Tibial nerve (tissue), 3 donors: ENCODE results near the gene PPRC1.

Source experiments
- POLR2A ChIP-seq, 2 donors: fragments of 450-650 bp; IDR thresholded peaks; one replicate each; pipeline ENCODE4 v1.6.1; 2017; ENCODE audit warnings: antibody characterized with exemption in 2 of 2, mild to moderate bottlenecking in 2 of 2, moderate library complexity in 2 of 2
- TF ChIP-seq, protein P1 (sequence below), 5 experiments: fragments of 200-600 bp in 3 of 5; fragments of 450-650 bp in 2 of 5; sonication (generic) in 3 of 5; IDR thresholded peaks; one replicate each; pipeline ENCODE4 v1.5.1; 2016 to 2019; ENCODE audit warnings: antibody characterized with exemption in 5 of 5, mild to moderate bottlenecking in 3 of 5, moderate library complexity in 2 of 5

DNA sequence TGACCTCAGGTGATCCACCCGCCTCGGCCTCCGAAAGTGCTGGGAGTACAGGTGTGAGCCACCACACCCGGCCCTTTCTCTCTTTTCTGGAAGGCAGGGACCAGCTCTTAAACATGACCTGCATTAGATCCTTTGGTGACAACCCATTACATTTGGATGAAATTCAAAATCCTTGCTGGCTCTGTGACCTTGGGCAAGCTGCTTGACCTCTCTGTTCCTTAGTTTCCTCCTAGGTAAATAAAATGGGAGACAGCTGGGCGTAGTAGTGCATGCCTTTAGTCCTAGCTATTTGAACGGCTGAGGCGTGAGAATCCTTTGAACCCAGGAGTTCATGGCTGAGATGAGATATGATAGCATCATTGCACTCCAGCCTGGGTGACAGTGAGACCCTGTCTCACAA lies 36.4 kb upstream of the PPRC1 start:
- TF ChIP-seq, protein P1, sequence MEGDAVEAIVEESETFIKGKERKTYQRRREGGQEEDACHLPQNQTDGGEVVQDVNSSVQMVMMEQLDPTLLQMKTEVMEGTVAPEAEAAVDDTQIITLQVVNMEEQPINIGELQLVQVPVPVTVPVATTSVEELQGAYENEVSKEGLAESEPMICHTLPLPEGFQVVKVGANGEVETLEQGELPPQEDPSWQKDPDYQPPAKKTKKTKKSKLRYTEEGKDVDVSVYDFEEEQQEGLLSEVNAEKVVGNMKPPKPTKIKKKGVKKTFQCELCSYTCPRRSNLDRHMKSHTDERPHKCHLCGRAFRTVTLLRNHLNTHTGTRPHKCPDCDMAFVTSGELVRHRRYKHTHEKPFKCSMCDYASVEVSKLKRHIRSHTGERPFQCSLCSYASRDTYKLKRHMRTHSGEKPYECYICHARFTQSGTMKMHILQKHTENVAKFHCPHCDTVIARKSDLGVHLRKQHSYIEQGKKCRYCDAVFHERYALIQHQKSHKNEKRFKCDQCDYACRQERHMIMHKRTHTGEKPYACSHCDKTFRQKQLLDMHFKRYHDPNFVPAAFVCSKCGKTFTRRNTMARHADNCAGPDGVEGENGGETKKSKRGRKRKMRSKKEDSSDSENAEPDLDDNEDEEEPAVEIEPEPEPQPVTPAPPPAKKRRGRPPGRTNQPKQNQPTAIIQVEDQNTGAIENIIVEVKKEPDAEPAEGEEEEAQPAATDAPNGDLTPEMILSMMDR (IDR thresholded peaks at IDR 0.05) = no peak
- no peak for TF ChIP-seq POLR2A (IDR thresholded peaks at IDR 0.05)
